ENCODE measurements around the gene SERPINB6. TPM values are rescaled to one million over a fixed set of nuclear protein-coding genes. Genes with fewer than 3 reads are reported as not detected.
A peak's percentile ranks its signal among the peaks of the same experiment; 100 is the strongest.

The SERPINB6 gene
- total and polyA plus RNA-seq, 9 of the 15 experiments (the other 6 are each of a cell fraction or from before 2014, with no cell fraction given) = 86.6 to 211 (median 143) TPM

GRCh38 chr6:2998998-2999617 lies 27.7 kb upstream of the SERPINB6 start (continued):
- TF ChIP-seq RAD51 (IDR thresholded peaks at IDR 0.05; ENCODE audit: borderline replicate concordance, low read depth) = no peak
- no peak for TF ChIP-seq CEBPZ (IDR thresholded peaks at IDR 0.05; ENCODE audit: borderline replicate concordance, low read depth, low read length)
- peak; percentile 57 for TF ChIP-seq ZNF24 (IDR thresholded peaks at IDR 0.05)
- no peak; the same call in 1 of the 2 replicates for TF ChIP-seq ZFP91 (CRISPR knock-in tag; IDR thresholded peaks at IDR 0.05)
- peak; percentile 53; the same call in 1 of the 2 replicates for TF ChIP-seq REST (IDR thresholded peaks at IDR 0.05; ENCODE audit: borderline replicate concordance)
- TF ChIP-seq REST (CRISPR knock-in tag; IDR thresholded peaks at IDR 0.05; ENCODE audit: low read depth) = no peak; the same call in 1 of the 2 replicates
- no peak for TF ChIP-seq ZZZ3 (IDR thresholded peaks at IDR 0.05)
- no peak for TF ChIP-seq SNIP1 (IDR thresholded peaks at IDR 0.05; ENCODE audit: low read depth)
- peak; percentile 45; the same call in 1 of the 2 replicates for TF ChIP-seq ETS1 (conservative IDR thresholded peaks at IDR 0.05; ENCODE audit: control insufficient read depth, low read depth, low read length)
- 0 out of 2 replicates have a peak, but pooled peaks have one; percentile 15 for TF ChIP-seq BCOR (IDR thresholded peaks at IDR 0.05)
- TF ChIP-seq TRIM24 (IDR thresholded peaks at IDR 0.05) = 0 out of 4 replicates have a peak, but pooled peaks of 1 of the 2 experiments have one; percentile 17
- TF ChIP-seq CEBPG (CRISPR knock-in tag; IDR thresholded peaks at IDR 0.05) = no peak; the same call in 1 of the 2 replicates
- TF ChIP-seq CEBPG (tag; conservative IDR thresholded peaks at IDR 0.05 in 1 of 2, IDR thresholded peaks at IDR 0.05 in 1 of 2) = peak; percentile 59 to 72
- peak; percentile 58 for TF ChIP-seq CTBP1 (IDR thresholded peaks at IDR 0.05; ENCODE audit: borderline replicate concordance)

Data from K562 (cell line).